Spinal cord (tissue), 4 donors: ENCODE measurements around the gene CCDC86. TPM values are rescaled to one million over a fixed set of nuclear protein-coding genes. Genes with fewer than 3 reads are reported as not detected.

Source experiments
- polyA plus RNA-seq, 2 donors: library from polyadenylated mRNA; unstranded; fragments of 120-200 nt; gene quantifications; one replicate each; pipeline ENCODE4 v1.2.1, GENCODE V29; 2013; ENCODE audit not compliant: insufficient read length in 2 of 2
- total RNA-seq, 2 donors: library from RNA; depleted of rRNA in 1 of 2; stranded (reverse); fragments of 120-200 nt in 1 of 2; fragments of >200 nt in 1 of 2; gene quantifications; one replicate each; pipeline versions ENCODE4 v1.2.3 to v1.2.4, GENCODE V29; 2013 to 2014

The CCDC86 gene
- total and polyA plus RNA-seq, 4 donors: 6.5 to 19.8 (median 14.4) TPM

Other genes with a start within 250 kb of the CCDC86 start
- 1 to 10 TPM in 1 of 2 donors, under 1 TPM in 1; 0.40 to 2.8 TPM for gene MS4A8, start 142.5 kb upstream of the CCDC86 start, total RNA-seq
- gene MS4A8, start 142.5 kb upstream of the CCDC86 start, polyA plus RNA-seq: under 1 TPM in 1 of 2 donors, not detected in 1; 0.72 TPM
- gene MS4A18, start 117.4 kb upstream of the CCDC86 start, total RNA-seq: not detected
- gene MS4A18, start 117.4 kb upstream of the CCDC86 start, polyA plus RNA-seq: not detected
- under 1 TPM in 1 of 2 donors, not detected in 1; 0.17 TPM for gene MS4A15, start 85.2 kb upstream of the CCDC86 start, total RNA-seq
- gene MS4A15, start 85.2 kb upstream of the CCDC86 start, polyA plus RNA-seq: not detected
- not detected for gene MS4A10, start 56.8 kb upstream of the CCDC86 start, total RNA-seq
- gene MS4A10, start 56.8 kb upstream of the CCDC86 start, polyA plus RNA-seq: not detected
- gene PTGDR2, start 13.8 kb downstream of the CCDC86 start, total RNA-seq: 1 to 10 TPM; 1.2 to 1.9 TPM
- gene PTGDR2, start 13.8 kb downstream of the CCDC86 start, polyA plus RNA-seq: 1 to 10 TPM; 3.2 to 3.8 TPM
- gene ZP1, start 25.4 kb downstream of the CCDC86 start, total RNA-seq: not detected
- gene ZP1, start 25.4 kb downstream of the CCDC86 start, polyA plus RNA-seq: under 1 TPM in 1 of 2 donors, not detected in 1; 0.72 TPM
- 10 to 100 TPM; 49.0 to 50.2 TPM for gene PRPF19, start 64.5 kb downstream of the CCDC86 start, total RNA-seq
- 100 to 1,000 TPM; 105 to 115 TPM for gene PRPF19, start 64.5 kb downstream of the CCDC86 start, polyA plus RNA-seq
- gene TMEM109, start 72.0 kb downstream of the CCDC86 start, total RNA-seq: 10 to 100 TPM; 33.5 to 39.8 TPM
- 10 to 100 TPM; 34.8 to 44.7 TPM for gene TMEM109, start 72.0 kb downstream of the CCDC86 start, polyA plus RNA-seq
- gene TMEM132A, start 82.3 kb downstream of the CCDC86 start, total RNA-seq: 100 to 1,000 TPM in 1 of 2 donors, 10 to 100 TPM in 1; 59.0 to 114 TPM
- 100 to 1,000 TPM; 198 to 222 TPM for gene TMEM132A, start 82.3 kb downstream of the CCDC86 start, polyA plus RNA-seq
- 10 to 100 TPM; 20.3 to 31.8 TPM for gene SLC15A3, start 110.1 kb downstream of the CCDC86 start, total RNA-seq
- gene SLC15A3, start 110.1 kb downstream of the CCDC86 start, polyA plus RNA-seq: 10 to 100 TPM; 29.5 to 35.5 TPM
- gene CD6, start 129.6 kb downstream of the CCDC86 start, total RNA-seq: 1 to 10 TPM in 1 of 2 donors, under 1 TPM in 1; 0.61 to 1.6 TPM
- 1 to 10 TPM; 5.0 to 8.4 TPM for gene CD6, start 129.6 kb downstream of the CCDC86 start, polyA plus RNA-seq